ENCODE results near the gene UNC13A.

GRCh38 chr19:17646441-17646840 lies 41.7 kb downstream of the UNC13A start:
- TF ChIP-seq CTCF (IDR thresholded peaks at IDR 0.05; ENCODE audit: low read depth, low read length) (peak; percentile 23), POLR2A (IDR thresholded peaks at IDR 0.05; ENCODE audit: extremely low read depth, insufficient read length) (no peak)

Data from NB4 (cell line).